ENCODE measurements around the gene DHX16. TPM values are rescaled to one million over a fixed set of nuclear protein-coding genes. Genes with fewer than 3 reads are reported as not detected.
"Not testable (repeated sequence)": the region's sequence is repeated elsewhere in the genome, so short reads cannot be mapped to it uniquely, and the experiment has no call there.

The DHX16 gene
- total RNA-seq (ENCODE audit: low replicate concordance), result 17.6 and 29.2 TPM in 2 replicates

DNA sequence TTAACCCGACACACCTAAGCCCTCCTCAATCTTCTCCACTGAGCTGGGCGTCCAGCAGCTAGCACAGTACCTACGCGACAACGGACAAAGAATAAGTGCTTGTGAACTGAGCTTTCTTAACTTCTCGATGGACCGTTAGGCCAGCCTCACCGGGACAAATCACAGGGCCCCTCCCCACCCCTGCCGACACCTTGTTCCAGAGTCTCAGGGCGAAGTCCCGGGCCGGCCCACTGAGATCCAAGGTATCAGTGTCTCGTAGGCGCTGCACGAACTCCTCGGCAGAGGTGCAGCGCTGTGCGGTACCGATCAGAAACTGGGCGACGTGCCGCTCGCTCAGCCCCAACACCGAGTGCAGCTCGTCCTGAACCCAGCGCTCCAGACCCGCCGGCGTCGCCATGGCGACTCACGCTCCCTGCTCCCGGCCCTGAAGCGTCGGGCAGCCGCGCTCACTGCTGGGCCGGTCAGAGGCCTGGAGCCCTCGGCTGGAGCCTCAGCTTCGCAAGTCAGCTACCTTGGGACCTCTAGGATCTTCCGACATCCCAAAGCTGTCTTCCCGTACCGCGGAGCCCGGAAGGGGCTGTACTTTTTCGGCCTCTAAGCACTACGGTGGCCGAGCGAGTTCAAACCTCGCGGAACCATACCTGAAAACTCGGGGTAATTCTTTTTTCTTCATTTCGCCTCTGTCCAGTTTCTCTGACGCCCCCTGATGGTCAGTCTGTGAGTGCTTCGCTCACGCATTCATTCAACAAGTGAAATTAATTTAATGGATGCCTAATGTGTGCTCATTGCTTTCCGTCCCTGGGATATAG is at the start of gene DHX16:
Gene DHX16, minus strand, starts transcription at position 562 of the 809 bp plus-strand sequence. Its CDS starts 165 bp downstream, at position 397.
- H3K9me3 Mint-ChIP-seq, result no peaks in the 10 kb centered on the region
- H3K36me3 Mint-ChIP-seq, result peaks cover 13% of the 10 kb centered on the region
- H3K27me3 Mint-ChIP-seq (ENCODE audit: insufficient read depth, low read depth), result peaks cover 10% of the 10 kb centered on the region
- peak within 1 kb of the TSS; percentile 94 for H3K4me3 ChIP-seq
- peak within 1 kb of the TSS; percentile 66 for H2AFZ ChIP-seq (replicated peaks)
- H3K27me3 ChIP-seq, result no peaks in the 10 kb centered on the region
- H3K4me2 ChIP-seq, result peak within 1 kb of the TSS; percentile 87
- H3K4me1 ChIP-seq, result peaks cover 3% of the 10 kb centered on the region
- peaks cover 10% of the 10 kb centered on the region for H3K4me1 Mint-ChIP-seq
- TF ChIP-seq, protein P1, sequence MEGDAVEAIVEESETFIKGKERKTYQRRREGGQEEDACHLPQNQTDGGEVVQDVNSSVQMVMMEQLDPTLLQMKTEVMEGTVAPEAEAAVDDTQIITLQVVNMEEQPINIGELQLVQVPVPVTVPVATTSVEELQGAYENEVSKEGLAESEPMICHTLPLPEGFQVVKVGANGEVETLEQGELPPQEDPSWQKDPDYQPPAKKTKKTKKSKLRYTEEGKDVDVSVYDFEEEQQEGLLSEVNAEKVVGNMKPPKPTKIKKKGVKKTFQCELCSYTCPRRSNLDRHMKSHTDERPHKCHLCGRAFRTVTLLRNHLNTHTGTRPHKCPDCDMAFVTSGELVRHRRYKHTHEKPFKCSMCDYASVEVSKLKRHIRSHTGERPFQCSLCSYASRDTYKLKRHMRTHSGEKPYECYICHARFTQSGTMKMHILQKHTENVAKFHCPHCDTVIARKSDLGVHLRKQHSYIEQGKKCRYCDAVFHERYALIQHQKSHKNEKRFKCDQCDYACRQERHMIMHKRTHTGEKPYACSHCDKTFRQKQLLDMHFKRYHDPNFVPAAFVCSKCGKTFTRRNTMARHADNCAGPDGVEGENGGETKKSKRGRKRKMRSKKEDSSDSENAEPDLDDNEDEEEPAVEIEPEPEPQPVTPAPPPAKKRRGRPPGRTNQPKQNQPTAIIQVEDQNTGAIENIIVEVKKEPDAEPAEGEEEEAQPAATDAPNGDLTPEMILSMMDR (IDR thresholded peaks at IDR 0.05), result peak; percentile 93
- no peak for TF ChIP-seq EZH2 (IDR thresholded peaks at IDR 0.05)
- peaks cover 14% of the 10 kb centered on the region for H4K20me1 ChIP-seq (ENCODE audit: low read depth)
- H3K9me3 ChIP-seq (ENCODE audit: low read depth), result no peaks in the 10 kb centered on the region
- peak; percentile 95 for DNase-seq (ENCODE audit: low spot score)
- peak within 1 kb of the TSS; percentile 92 for H3K4me3 Mint-ChIP-seq
- peak within 1 kb of the TSS; percentile 30 for H3K27ac Mint-ChIP-seq
- peaks cover 17% of the 10 kb centered on the region for H3F3A ChIP-seq (ENCODE audit: low read depth)
- peaks cover 21% of the 10 kb centered on the region for H3K79me2 ChIP-seq (ENCODE audit: low read depth)
- H3K27ac ChIP-seq, result no peak within 1 kb of the TSS
- H3K36me3 ChIP-seq, result no peaks in the 10 kb centered on the region
- peak within 1 kb of the TSS; percentile 76 for H3K9ac ChIP-seq

DNA sequence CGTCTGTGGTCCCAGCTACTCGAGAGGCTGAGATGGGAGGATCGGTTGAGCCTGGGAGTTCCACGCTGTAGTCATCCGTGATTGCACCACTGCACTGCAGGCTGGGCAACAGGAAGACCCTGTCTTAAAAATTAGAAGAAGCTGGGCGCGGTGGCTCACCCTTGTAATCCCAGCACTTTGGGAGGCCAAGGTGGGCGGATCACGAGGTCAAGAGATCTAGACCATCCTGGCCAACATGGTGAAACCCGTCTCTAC is 49.1 kb upstream of the DHX16 start:
- not testable (repeated sequence) for H3K9me3 ChIP-seq (ENCODE audit: low read depth); DNase-seq (ENCODE audit: low spot score); H3K9me3 Mint-ChIP-seq; H2AFZ ChIP-seq (replicated peaks); H3K36me3 ChIP-seq; H3K27me3 ChIP-seq; H3K27ac ChIP-seq
- peaks cover 73% of the 10 kb centered on the region for H3K79me2 ChIP-seq (ENCODE audit: low read depth)
- peak overlapping the region; percentile 98 for H3K4me3 Mint-ChIP-seq
- peaks cover 13% of the 10 kb centered on the region for H3K27me3 Mint-ChIP-seq (ENCODE audit: insufficient read depth, low read depth)
- H4K20me1 ChIP-seq (ENCODE audit: low read depth), result peaks cover 54% of the 10 kb centered on the region
- peaks cover 12% of the 10 kb centered on the region for H3K4me1 ChIP-seq
- H3K27ac Mint-ChIP-seq, result peak overlapping the region; percentile 37
- peaks cover 89% of the 10 kb centered on the region for H3F3A ChIP-seq (ENCODE audit: low read depth)
- peak overlapping the region; percentile 90 for H3K4me2 ChIP-seq
- H3K9ac ChIP-seq, result peak overlapping the region; percentile 14
- H3K4me3 ChIP-seq, result peak overlapping the region; percentile 85
- H3K4me1 Mint-ChIP-seq, result peaks cover 55% of the 10 kb centered on the region
- peaks cover 31% of the 10 kb centered on the region for H3K36me3 Mint-ChIP-seq

DNA sequence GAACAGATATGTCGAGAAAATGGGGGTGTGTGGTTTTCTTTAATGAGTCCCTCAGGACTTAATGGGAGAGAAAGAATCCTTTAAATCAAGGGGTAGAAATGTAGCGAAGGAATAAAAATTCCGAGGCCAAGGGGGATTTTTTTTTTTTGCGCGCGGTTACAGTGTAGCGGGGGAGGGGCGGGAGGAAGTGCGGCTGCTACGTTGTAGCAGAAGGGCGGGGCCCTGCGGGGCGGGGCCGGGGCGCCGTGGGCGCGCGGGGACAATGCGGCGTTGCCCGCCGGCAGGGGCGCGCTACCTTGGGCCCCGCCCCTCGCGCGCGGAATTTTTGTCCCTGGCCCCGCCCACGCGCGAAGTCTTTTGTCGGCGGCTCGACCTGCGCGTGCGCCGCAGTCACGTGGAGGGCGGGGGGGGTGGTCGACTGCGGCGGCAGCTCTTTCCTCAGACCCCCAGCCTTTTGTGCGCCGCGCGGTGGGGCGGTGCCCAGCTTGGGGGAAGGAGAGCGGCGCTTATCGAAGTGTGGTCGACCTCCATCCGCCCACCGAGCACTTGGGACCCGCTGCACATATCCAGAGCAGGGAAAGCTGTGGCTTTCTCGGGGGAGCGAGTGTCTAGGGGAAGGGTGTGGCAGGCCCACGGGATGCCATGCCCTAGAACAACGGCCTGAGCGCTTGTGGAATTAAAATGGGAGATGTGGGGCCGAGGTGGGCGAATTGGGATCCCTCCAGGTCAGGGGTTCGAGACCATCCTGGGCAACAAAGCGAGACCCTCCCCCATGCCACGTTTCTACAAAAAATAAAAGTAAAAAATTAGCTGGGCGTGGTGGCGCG is 48.6 kb upstream of the DHX16 start:
- peaks cover 79% of the 10 kb centered on the region for H3K79me2 ChIP-seq (ENCODE audit: low read depth)
- Mint-ChIP-seq H3K27ac (peak overlapping the region; percentile 99), H3K36me3 (peaks cover 32% of the 10 kb centered on the region), H3K27me3 (ENCODE audit: insufficient read depth, low read depth) (peaks cover 13% of the 10 kb centered on the region), H3K9me3 (peaks cover 2% of the 10 kb centered on the region), H3K4me1 (peaks cover 60% of the 10 kb centered on the region), H3K4me3 (peak overlapping the region; percentile 98)
- peak overlapping the region; percentile 85 for H3K27ac ChIP-seq
- peak overlapping the region; percentile 90 for H3K9ac ChIP-seq
- H3K4me1 ChIP-seq, result peaks cover 14% of the 10 kb centered on the region
- peaks cover 49% of the 10 kb centered on the region for H4K20me1 ChIP-seq (ENCODE audit: low read depth)
- H2AFZ ChIP-seq (replicated peaks), result no peak overlapping the region
- no peaks in the 10 kb centered on the region for H3K9me3 ChIP-seq (ENCODE audit: low read depth)
- H3K4me3 ChIP-seq, result peak overlapping the region; percentile 85
- peak; percentile 96 for DNase-seq (ENCODE audit: low spot score)
- H3K4me2 ChIP-seq, result peak overlapping the region; percentile 90
- TF ChIP-seq, protein P1 (IDR thresholded peaks at IDR 0.05), result peak; percentile 48
- no peak for TF ChIP-seq EZH2 (IDR thresholded peaks at IDR 0.05)
- peaks cover 83% of the 10 kb centered on the region for H3F3A ChIP-seq (ENCODE audit: low read depth)
- no peaks in the 10 kb centered on the region for H3K27me3 ChIP-seq
- peaks cover 4% of the 10 kb centered on the region for H3K36me3 ChIP-seq

Measured in neural progenitor cell (in vitro differentiated cells).